Measurements from ENCODE around the gene TBR1.

DNA sequence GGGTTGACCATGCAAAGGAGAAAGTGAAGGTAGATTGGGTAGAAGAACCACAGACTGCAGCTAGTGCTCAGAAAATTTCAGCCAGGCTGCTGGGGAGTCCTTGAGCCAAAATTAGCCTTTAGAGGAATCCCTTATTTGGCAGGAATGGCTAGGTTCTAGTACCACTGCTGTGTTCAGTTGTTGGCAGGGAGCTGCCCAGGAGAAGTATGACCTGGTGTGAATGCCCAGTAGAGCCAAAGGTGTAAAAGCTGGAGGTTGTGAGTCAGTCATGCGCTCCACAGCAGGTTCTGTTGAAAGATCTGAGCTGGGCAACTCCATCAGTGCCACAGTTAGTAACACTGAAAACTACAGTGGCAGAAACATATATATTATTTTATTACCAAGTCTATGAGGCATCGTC lies 36.4 kb upstream of the TBR1 start:
- TF ChIP-seq POLR2A (IDR thresholded peaks at IDR 0.05), result no peak
- TF ChIP-seq CTCF (IDR thresholded peaks at IDR 0.05), result no peak
